OCI-LY7 (cell line): ENCODE data around the gene CFAP99. TPM values are rescaled to one million over a fixed set of nuclear protein-coding genes. Genes with fewer than 3 reads are reported as not detected.

Experiments used
- BruUV-seq: library from RNA; stranded (reverse); fragments of 400-500 nt; replicated peaks from 2 replicates; lab custom pipeline; 2021; lab: Mats Ljungman, UMichigan
- CTCF ChIA-PET: fragments of 300-600 bp; sonication (Branson Sonifier 250); formaldehyde crosslinking; loops from one replicate; lab custom pipeline; 2022; ENCODE audit warnings: antibody characterized with exemption; ENCODE audit not compliant: unreplicated experiment; lab: Charles Lee
- POLR2A ChIA-PET: fragments of 300-600 bp; sonication (Branson Sonifier 250); formaldehyde crosslinking; loops from one replicate; lab custom pipeline; 2022; ENCODE audit warnings: antibody characterized with exemption; lab: Charles Lee
- DNase-seq: peaks from one replicate; pipeline ENCODE4 v3.0.0-alpha.2; 2015; ENCODE audit warnings: low spot score
- H2AFZ ChIP-seq: fragments of 200-600 bp; sonication (generic), shearing (Covaris generic); 2 replicates; pipeline ENCODE4 v1.6.1; 2014; ENCODE audit warnings: mild to moderate bottlenecking, antibody characterized with exemption, low read length, moderate library complexity
- H3K27ac ChIP-seq: fragments of 200-600 bp; sonication (generic); 2 replicates; pipeline ENCODE4 v1.5.1; 2014; ENCODE audit warnings: mixed run types, low read depth, mild to moderate bottlenecking, moderate library complexity, low read length, inconsistent platforms; ENCODE audit not compliant: poor library complexity, severe bottlenecking
- H3K36me3 ChIP-seq: fragments of 200-600 bp; sonication (generic); 2 replicates; pipeline ENCODE4 v1.6.1; 2014; ENCODE audit warnings: mild to moderate bottlenecking, antibody characterized with exemption, low read length, moderate library complexity, mixed read lengths; ENCODE audit not compliant: insufficient read depth
- H3K4me1 ChIP-seq: fragments of 200-600 bp; sonication (generic); 2 replicates; pipeline ENCODE4 v1.5.1; 2014; ENCODE audit warnings: mild to moderate bottlenecking, low read length; ENCODE audit not compliant: insufficient read depth, poor library complexity, severe bottlenecking
- H3K4me2 ChIP-seq: fragments of 200-600 bp; sonication (generic); 2 replicates; pipeline ENCODE4 v1.6.1; 2014; ENCODE audit warnings: mild to moderate bottlenecking, low read length
- H3K4me3 ChIP-seq: fragments of 200-600 bp; sonication (generic); 2 replicates; pipeline ENCODE4 v1.5.1; 2014; ENCODE audit warnings: mild to moderate bottlenecking, low read depth, low read length; ENCODE audit not compliant: poor library complexity, severe bottlenecking
- H3K79me2 ChIP-seq: fragments of 200-600 bp; sonication (generic); 2 replicates; pipeline ENCODE4 v1.6.1; 2016; ENCODE audit warnings: low read depth, mild to moderate bottlenecking, low read length, moderate library complexity, mixed read lengths; ENCODE audit not compliant: insufficient read depth
- H3K9me2 ChIP-seq: fragments of 200-600 bp; sonication (generic); 2 replicates; pipeline ENCODE4 v1.6.1; 2016; ENCODE audit warnings: mild to moderate bottlenecking, low read length, mixed read lengths; ENCODE audit not compliant: insufficient read depth
- H3K9me3 ChIP-seq: fragments of 200-600 bp; sonication (generic); 2 replicates; pipeline ENCODE4 v1.6.1; 2014; ENCODE audit warnings: mild to moderate bottlenecking, mixed run types, low read length, mixed read lengths
- H4K20me1 ChIP-seq: fragments of 200-600 bp; sonication (generic); 2 replicates; pipeline ENCODE4 v1.6.1; 2014; ENCODE audit warnings: mild to moderate bottlenecking, antibody characterized with exemption, low read length, moderate library complexity, mixed read lengths; ENCODE audit not compliant: insufficient read depth
- EZH2phosphoT487 ChIP-seq: fragments of 200-600 bp; sonication (generic); IDR thresholded peaks from 2 replicates; pipeline ENCODE4 v1.6.1; 2018; ENCODE audit warnings: low read depth, borderline replicate concordance, mild to moderate bottlenecking, mixed run types, antibody characterized with exemption, low read length, moderate library complexity, mixed read lengths
- intact Hi-C: fragments of 100-400 bp; cut with micrococcal nuclease; formaldehyde crosslinking; loops from one replicate; pipeline ENCODE4 v1.10.0; 2022; ENCODE audit not compliant: unreplicated experiment
- total RNA-seq, 2 experiments: library from RNA; depleted of rRNA in 1 of 2; stranded (reverse); fragments of >200 nt in 1 of 2; shearing (Covaris generic) in 1 of 2; gene quantifications; 2 replicates each; pipeline ENCODE4 v1.2.3, GENCODE V29; 2014 to 2022
- TF ChIP-seq, protein P1 (sequence below): fragments of 200-600 bp; sonication (generic); conservative IDR thresholded peaks from 2 replicates; pipeline ENCODE4 v1.5.1; 2014; ENCODE audit warnings: mild to moderate bottlenecking, antibody characterized with exemption, low read length, moderate library complexity, mixed read lengths

CFAP99 gene
- total RNA-seq, 2 experiments from 2014 or later, result not detected

DNA sequence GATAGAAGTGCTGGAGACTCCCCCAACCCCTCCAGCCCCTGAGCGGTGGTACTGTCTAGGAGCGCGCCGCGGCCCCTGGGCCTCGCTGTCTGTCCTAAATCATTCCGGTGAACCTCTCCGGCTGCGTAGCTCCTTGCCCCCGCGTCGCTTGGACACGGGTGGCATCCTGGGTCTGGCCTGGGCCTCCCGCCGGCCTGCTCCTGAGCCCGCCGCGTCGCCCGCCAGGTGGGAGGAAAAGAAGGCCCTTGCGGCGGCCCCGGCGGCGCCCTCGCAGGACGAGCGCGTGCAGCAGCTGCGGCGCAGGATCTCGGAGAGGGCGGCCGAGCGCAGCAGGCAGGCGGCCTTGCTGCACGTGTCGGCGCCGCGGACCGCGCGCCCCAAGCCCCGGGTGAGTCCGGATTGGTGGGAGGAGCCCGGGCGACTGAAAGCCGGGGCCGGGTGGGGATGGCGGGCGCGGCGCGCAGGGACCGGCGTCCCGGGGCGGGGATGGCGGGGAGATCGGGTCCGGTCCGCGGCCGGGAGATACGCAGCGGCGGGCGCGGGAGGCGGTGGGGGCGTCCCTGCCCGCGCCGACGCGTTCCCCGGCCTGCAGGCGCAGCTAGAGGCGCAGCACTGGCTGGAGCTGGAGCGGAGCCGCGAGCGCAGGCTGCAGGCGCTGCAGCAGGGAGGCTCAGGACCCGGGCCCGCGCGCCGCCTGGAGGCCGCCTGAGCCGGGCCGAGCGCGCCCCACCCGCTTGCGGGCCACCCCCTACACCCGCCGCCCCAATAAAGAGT is 43.6 kb downstream of the CFAP99 start:
- H3K27ac ChIP-seq, result no peak overlapping the region
- peak overlapping the region; percentile 63 for H3K4me3 ChIP-seq
- intact Hi-C loops, result loop anchor here (1.0 to 10.0 kb wide), 4 partner anchors 242 to 748 kb away; partner anchors contain the start of genes GRK4, NOP14 and SLBP
- BruUV-seq, result no TSS peak
- ChIA-PET CTCF (interaction anchor here (0.7 kb wide), 2 partner anchors 21 to 1603 kb away, joined by 3 to 7 read pairs; no protein-coding TSS in a partner anchor), POLR2A (interaction anchor here (0.6 kb wide), 2 partner anchors 8 to 14 kb away, joined by 4 to 5 read pairs; no protein-coding TSS in a partner anchor)
- no peaks in the 10 kb centered on the region for H3K36me3 ChIP-seq
- H3K79me2 ChIP-seq, result no peaks in the 10 kb centered on the region; the same call in 1 of the 2 replicates
- H3K4me1 ChIP-seq, result peaks cover 18% of the 10 kb centered on the region
- no peaks in the 10 kb centered on the region for H3K9me3 ChIP-seq
- peak; percentile 84 for DNase-seq
- TF ChIP-seq EZH2phosphoT487, result no peak
- TF ChIP-seq, protein P1, sequence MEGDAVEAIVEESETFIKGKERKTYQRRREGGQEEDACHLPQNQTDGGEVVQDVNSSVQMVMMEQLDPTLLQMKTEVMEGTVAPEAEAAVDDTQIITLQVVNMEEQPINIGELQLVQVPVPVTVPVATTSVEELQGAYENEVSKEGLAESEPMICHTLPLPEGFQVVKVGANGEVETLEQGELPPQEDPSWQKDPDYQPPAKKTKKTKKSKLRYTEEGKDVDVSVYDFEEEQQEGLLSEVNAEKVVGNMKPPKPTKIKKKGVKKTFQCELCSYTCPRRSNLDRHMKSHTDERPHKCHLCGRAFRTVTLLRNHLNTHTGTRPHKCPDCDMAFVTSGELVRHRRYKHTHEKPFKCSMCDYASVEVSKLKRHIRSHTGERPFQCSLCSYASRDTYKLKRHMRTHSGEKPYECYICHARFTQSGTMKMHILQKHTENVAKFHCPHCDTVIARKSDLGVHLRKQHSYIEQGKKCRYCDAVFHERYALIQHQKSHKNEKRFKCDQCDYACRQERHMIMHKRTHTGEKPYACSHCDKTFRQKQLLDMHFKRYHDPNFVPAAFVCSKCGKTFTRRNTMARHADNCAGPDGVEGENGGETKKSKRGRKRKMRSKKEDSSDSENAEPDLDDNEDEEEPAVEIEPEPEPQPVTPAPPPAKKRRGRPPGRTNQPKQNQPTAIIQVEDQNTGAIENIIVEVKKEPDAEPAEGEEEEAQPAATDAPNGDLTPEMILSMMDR, result peak; percentile 67
- H3K9me2 ChIP-seq, result no peaks in the 10 kb centered on the region
- peak overlapping the region; percentile 74 for H3K4me2 ChIP-seq
- H2AFZ ChIP-seq, result peak overlapping the region; percentile 67
- H4K20me1 ChIP-seq, result no peaks in the 10 kb centered on the region

DNA sequence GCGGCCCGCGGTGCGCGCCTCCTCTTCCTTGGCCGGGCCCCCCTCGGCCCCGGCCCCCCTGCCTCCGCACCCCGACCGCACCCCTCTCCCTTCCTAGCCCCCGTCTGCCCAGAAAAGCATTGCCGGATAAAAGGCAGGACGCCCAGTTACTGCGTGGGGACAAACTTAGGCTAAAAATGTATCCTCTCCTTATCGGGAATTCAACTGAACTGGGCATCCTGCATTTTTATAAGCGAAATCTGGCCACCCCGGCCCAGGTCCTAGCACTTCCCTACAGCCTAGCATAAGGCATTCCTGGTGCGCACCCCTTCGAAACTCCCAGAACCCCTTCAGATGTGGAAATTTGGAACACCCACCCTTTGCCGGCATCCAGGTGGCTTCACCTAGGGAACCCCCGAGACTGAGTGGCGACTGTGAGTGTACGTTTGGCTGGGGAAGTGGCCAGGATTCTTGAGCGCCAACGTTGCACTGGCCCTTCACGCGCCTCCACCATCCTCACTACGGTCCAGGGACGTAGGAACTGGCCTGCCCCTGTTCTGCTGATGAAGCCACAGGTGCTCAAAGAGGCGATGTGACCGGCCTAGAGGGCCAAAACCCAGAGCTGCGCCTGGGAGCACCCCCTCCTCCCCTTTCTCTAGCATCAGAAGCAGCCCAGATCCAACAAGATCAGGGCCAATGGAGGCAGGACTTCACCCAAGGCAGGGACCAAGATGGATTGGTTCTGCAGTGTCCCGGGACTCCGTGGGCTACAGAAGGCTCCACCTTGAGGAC is 44.4 kb downstream of the CFAP99 start:
- POLR2A ChIA-PET, result no interaction called here
- Histone ChIP-seq H3K9me3 (no peaks in the 10 kb centered on the region), H3K4me2 (peak overlapping the region; percentile 74), H3K9me2 (no peaks in the 10 kb centered on the region), H4K20me1 (no peaks in the 10 kb centered on the region), H2AFZ (peak overlapping the region; percentile 67; the same call in 1 of the 2 replicates), H3K4me3 (peak overlapping the region; percentile 63), H3K4me1 (peaks cover 24% of the 10 kb centered on the region), H3K36me3 (no peaks in the 10 kb centered on the region), H3K27ac (no peak overlapping the region), H3K79me2 (peaks cover 7% of the 10 kb centered on the region; the same call in 1 of the 2 replicates)
- intact Hi-C loops, result loop anchor here (1.0 to 10.0 kb wide), 4 partner anchors 243 to 748 kb away; partner anchors contain the start of genes GRK4, NOP14 and SLBP
- no peak for DNase-seq
- CTCF ChIA-PET, result interaction anchor here (0.7 kb wide), 1 partner anchor 21 kb away, joined by 7 read pairs; no protein-coding TSS in a partner anchor
- no TSS peak for BruUV-seq
- TF ChIP-seq, protein P1, result 0 out of 2 replicates have a peak, but pooled peaks have one; percentile 17
- no peak for TF ChIP-seq EZH2phosphoT487
